Neuronal stem cell (in vitro differentiated cells): ENCODE results near the gene ZNF581.
A peak's percentile ranks its signal among the peaks of the same experiment; 100 is the strongest.

ENCODE experiments used
- DNase-seq: peaks from one replicate; pipeline ENCODE4 v3.0.0-alpha.2; 2013; ENCODE audit warnings: low spot score
- H2AFZ ChIP-seq: one replicate; pipeline ENCODE4 v1.6.1; 2013; ENCODE audit warnings: mild to moderate bottlenecking, low read length, inconsistent platforms
- H2AK5ac ChIP-seq: 2 replicates; pipeline ENCODE4 v1.6.1; 2013; ENCODE audit warnings: low read depth, mild to moderate bottlenecking, inconsistent platforms, low read length, moderate library complexity, mixed read lengths
- H2BK120ac ChIP-seq: 2 replicates; pipeline ENCODE4 v1.6.1; 2013; ENCODE audit warnings: low read depth, mild to moderate bottlenecking, inconsistent platforms, low read length, moderate library complexity, mixed read lengths
- H2BK12ac ChIP-seq: one replicate; pipeline ENCODE4 v1.6.1; 2013; ENCODE audit warnings: low read length, inconsistent platforms
- H2BK15ac ChIP-seq: 2 replicates; pipeline ENCODE4 v1.6.1; 2013; ENCODE audit warnings: mild to moderate bottlenecking, low read length, inconsistent platforms, mixed read lengths
- H2BK5ac ChIP-seq: one replicate; pipeline ENCODE4 v1.6.1; 2013; ENCODE audit warnings: inconsistent platforms, mild to moderate bottlenecking, low read length, moderate library complexity
- H3K14ac ChIP-seq: one replicate; pipeline ENCODE4 v1.6.1; 2013; ENCODE audit warnings: low read length, inconsistent platforms
- H3K18ac ChIP-seq: 2 replicates; pipeline ENCODE4 v1.6.1; 2013; ENCODE audit warnings: low read length, inconsistent platforms
- H3K23ac ChIP-seq: 2 replicates; pipeline ENCODE4 v1.6.1; 2013; ENCODE audit warnings: low read depth, mild to moderate bottlenecking, mixed read lengths, low read length, inconsistent platforms; ENCODE audit not compliant: poor library complexity
- H3K27ac ChIP-seq: replicated peaks from 3 replicates; pipeline ENCODE4 v1.5.1; 2013; ENCODE audit warnings: low read length, inconsistent platforms
- H3K27me3 ChIP-seq, 3 experiments: 2 replicates each; pipeline ENCODE4 v1.6.1; 2013; ENCODE audit warnings: low read length in 3 of 3, mild to moderate bottlenecking in 2 of 3, inconsistent platforms in 1 of 3, low read depth in 1 of 3, mixed read lengths in 1 of 3, moderate library complexity in 1 of 3; ENCODE audit not compliant: control insufficient read depth in 3 of 3, insufficient read depth in 3 of 3
- H3K36me3 ChIP-seq, 2 donors: replicated peaks in 1 of 2; 2 replicates each; pipeline ENCODE4 v1.6.1; 2013; ENCODE audit warnings: low read length in 2 of 2; ENCODE audit not compliant: control insufficient read depth in 2 of 2, insufficient read depth in 2 of 2
- H3K4ac ChIP-seq: 2 replicates; pipeline ENCODE4 v1.6.1; 2013; ENCODE audit warnings: inconsistent platforms, mild to moderate bottlenecking, low read length, moderate library complexity
- H3K4me1 ChIP-seq, 2 donors: 1 replicate in 1 of 2; 2 replicates in 1 of 2; pipeline ENCODE4 v1.6.1; 2013; ENCODE audit warnings: low read length in 2 of 2, low read depth in 1 of 2; ENCODE audit not compliant: control insufficient read depth in 2 of 2, insufficient read depth in 1 of 2
- H3K4me2 ChIP-seq: one replicate; pipeline ENCODE4 v1.6.1; 2013; ENCODE audit warnings: mild to moderate bottlenecking, low read length, inconsistent platforms; ENCODE audit not compliant: insufficient read depth, poor library complexity, severe bottlenecking
- H3K4me3 ChIP-seq, 2 donors: 2 replicates each; pipeline ENCODE4 v1.5.1; 2013; ENCODE audit warnings: low read length in 2 of 2, mild to moderate bottlenecking in 2 of 2, inconsistent platforms in 1 of 2, moderate library complexity in 1 of 2
- H3K79me1 ChIP-seq: one replicate; pipeline ENCODE4 v1.6.1; 2013; ENCODE audit warnings: low read depth, mild to moderate bottlenecking, inconsistent platforms, low read length, moderate library complexity
- H3K9ac ChIP-seq: one replicate; pipeline ENCODE4 v1.6.1; 2013; ENCODE audit warnings: mild to moderate bottlenecking, low read depth, low read length, inconsistent platforms; ENCODE audit not compliant: poor library complexity
- H3K9me3 ChIP-seq, 2 donors: replicated peaks in 1 of 2; 2 replicates each; pipeline versions ENCODE3 to v1.6.1; 2013; ENCODE audit warnings: low read length in 2 of 2, mild to moderate bottlenecking in 2 of 2, inconsistent platforms in 1 of 2, low read depth in 1 of 2, mixed read lengths in 1 of 2, moderate library complexity in 1 of 2; ENCODE audit not compliant: control insufficient read depth in 2 of 2, insufficient read depth in 1 of 2
- H4K8ac ChIP-seq: one replicate; pipeline ENCODE4 v1.6.1; 2013; ENCODE audit warnings: low read depth, mild to moderate bottlenecking, inconsistent platforms, low read length, moderate library complexity
- H4K91ac ChIP-seq: one replicate; pipeline ENCODE4 v1.6.1; 2013; ENCODE audit warnings: low read length, low read depth, mild to moderate bottlenecking, inconsistent platforms; ENCODE audit not compliant: poor library complexity
- WGBS, 2 donors: extraction: QIAGEN DNeasy Blood & Tissue Kit; methylation state at CpG; one replicate each; pipeline ENCODE4 v1.1.7; 2013; ENCODE audit warnings: missing lambda C conversion rate in 2 of 2, mixed read lengths in 1 of 2; ENCODE audit not compliant: insufficient read length in 2 of 2, insufficient replicate concordance in 1 of 2; ENCODE audit errors: extremely low coverage in 2 of 2; 5-methylcytosine and 5-hydroxymethylcytosine counted together

The ZNF581 gene

DNA sequence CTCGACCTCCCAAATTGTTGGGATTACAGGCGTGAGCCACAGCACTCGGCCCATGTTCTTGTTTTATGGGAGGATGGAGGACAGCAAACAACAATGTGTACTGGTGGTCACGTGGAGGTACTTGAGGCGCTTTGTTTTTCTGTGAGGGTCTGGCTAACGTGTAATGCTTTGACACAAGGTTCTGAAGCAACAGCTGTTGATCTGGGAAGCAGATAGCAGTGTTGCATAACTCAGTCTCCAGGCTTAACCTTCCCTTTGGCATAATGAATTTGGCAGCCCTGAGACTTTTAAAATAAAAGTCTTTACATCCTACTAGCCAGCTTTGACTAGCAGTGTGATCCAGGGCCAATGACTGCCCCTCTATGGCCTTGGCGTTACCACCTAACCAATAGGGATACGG is 9.6 kb upstream of the ZNF581 start:
- Histone ChIP-seq H3K36me3 (peaks cover 0 to 7% of the 10 kb centered on the region in 2 donors), H2AK5ac (no peak overlapping the region), H2BK15ac (no peak overlapping the region), H3K23ac (no peak overlapping the region), H3K79me1 (peaks cover 20% of the 10 kb centered on the region), H3K14ac (no peak overlapping the region), H3K9ac (no peak overlapping the region), H3K27me3 (no peaks in the 10 kb centered on the region), H3K4me3 (peak overlapping the region in 1 of 2 donors; percentile 92), H4K8ac (no peak overlapping the region), H4K91ac (no peak overlapping the region), H3K4ac (no peak overlapping the region), H3K27ac (no peak overlapping the region), H3K4me1 (peaks cover 9 to 11% of the 10 kb centered on the region in 2 donors), H3K4me2 (no peak overlapping the region), H2BK12ac (no peak overlapping the region), H2BK5ac (no peak overlapping the region), H2AFZ (peak overlapping the region; percentile 80), H3K9me3 (no peaks in the 10 kb centered on the region), H2BK120ac (no peak overlapping the region), H3K18ac (no peak overlapping the region)
- WGBS, 2 donors = no CpG with 5 or more reads among the region's 8 CpGs
- no peak for DNase-seq

DNA sequence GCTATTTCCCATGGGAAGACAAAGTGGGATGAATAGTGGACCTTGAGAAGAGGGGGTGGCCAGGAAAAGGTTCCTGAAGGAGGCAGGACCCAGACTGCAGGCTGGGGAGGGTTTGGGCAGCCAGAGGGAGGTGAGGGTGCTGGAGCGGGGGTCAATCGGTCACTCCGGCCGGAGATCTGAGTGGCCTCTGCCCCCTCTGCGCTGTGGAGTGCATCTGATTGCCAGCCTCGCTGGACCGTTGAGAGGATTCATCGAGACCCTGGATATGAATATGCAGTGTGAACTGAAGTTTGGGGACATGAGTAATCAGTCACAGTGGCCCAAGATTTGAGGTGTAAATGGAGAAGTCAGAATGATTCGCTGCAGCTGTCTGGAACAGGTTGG is 8.1 kb upstream of the ZNF581 start:
- H2AFZ ChIP-seq = peak overlapping the region; percentile 80
- peak overlapping the region; percentile 96 for H3K9ac ChIP-seq
- H3K36me3 ChIP-seq = peaks cover 0 to 7% of the 10 kb centered on the region in 2 donors
- H4K91ac ChIP-seq = peak overlapping the region; percentile 40
- H2AK5ac ChIP-seq = peak overlapping the region; percentile 97
- H3K9me3 ChIP-seq = no peaks in the 10 kb centered on the region
- peaks cover 13 to 16% of the 10 kb centered on the region in 2 donors for H3K4me1 ChIP-seq
- no peak overlapping the region for H2BK12ac ChIP-seq
- peak overlapping the region; percentile 26 for H3K27ac ChIP-seq
- H2BK5ac ChIP-seq = peak overlapping the region; percentile 95
- peak overlapping the region; percentile 85 for H3K4me2 ChIP-seq
- peak overlapping the region; percentile 15 for H3K23ac ChIP-seq
- H3K4me3 ChIP-seq = peak overlapping the region; percentile 88 to 92
- H3K27me3 ChIP-seq = no peaks in the 10 kb centered on the region
- no peak overlapping the region for H3K14ac ChIP-seq
- WGBS, 2 donors = no CpG with 5 or more reads among the region's 9 CpGs
- H3K4ac ChIP-seq = peak overlapping the region; percentile 97
- H4K8ac ChIP-seq = no peak overlapping the region
- H3K18ac ChIP-seq = peak overlapping the region; percentile 88
- DNase-seq = no peak
- H2BK15ac ChIP-seq = peak overlapping the region; percentile 20
- H2BK120ac ChIP-seq = no peak overlapping the region
- H3K79me1 ChIP-seq = peaks cover 26% of the 10 kb centered on the region

DNA sequence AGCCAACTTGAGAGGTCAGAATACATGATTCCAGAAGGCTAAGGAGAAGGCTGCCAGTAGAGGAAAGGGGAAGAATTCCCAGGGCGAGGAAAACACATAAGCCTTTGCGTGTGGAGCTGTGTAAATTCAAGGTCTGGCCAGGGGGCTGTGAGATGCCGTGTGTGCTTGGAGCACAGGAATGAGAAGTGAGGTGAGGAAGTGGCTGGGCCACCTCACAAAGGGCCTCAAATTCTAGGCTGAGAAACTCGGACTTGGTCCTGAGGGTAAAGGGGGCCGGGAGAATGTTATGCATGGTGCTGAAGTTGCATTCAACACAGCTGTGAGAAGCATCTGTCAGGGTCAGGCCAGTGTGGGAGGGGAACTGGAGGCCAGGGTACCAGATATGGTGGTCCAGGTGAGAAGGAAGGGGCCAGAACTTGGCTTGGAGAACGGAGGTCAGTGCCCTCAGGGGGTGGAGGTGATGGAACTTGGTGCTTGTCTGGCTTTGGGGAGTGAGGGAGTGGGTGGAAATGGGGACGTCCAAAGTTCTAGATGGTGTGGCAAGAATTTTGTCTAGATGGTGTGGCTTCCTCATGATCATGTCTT is 7.5 kb upstream of the ZNF581 start:
- Histone ChIP-seq H3K27me3 (no peaks in the 10 kb centered on the region), H3K23ac (no peak overlapping the region), H3K36me3 (peaks cover 0 to 7% of the 10 kb centered on the region in 2 donors), H3K9me3 (no peaks in the 10 kb centered on the region), H2BK120ac (no peak overlapping the region), H3K79me1 (peaks cover 26% of the 10 kb centered on the region), H3K27ac (no peak overlapping the region), H2BK12ac (no peak overlapping the region), H2AFZ (no peak overlapping the region), H3K4me1 (peaks cover 15 to 18% of the 10 kb centered on the region in 2 donors), H2BK5ac (no peak overlapping the region), H3K9ac (no peak overlapping the region), H3K4ac (no peak overlapping the region), H3K18ac (no peak overlapping the region), H2BK15ac (no peak overlapping the region), H4K91ac (no peak overlapping the region), H3K4me3 (peak overlapping the region; percentile 88 to 92), H3K4me2 (peak overlapping the region; percentile 85), H3K14ac (no peak overlapping the region), H4K8ac (no peak overlapping the region), H2AK5ac (no peak overlapping the region)
- no peak for DNase-seq
- no CpG with 5 or more reads among the region's 7 CpGs for WGBS, 2 donors

DNA sequence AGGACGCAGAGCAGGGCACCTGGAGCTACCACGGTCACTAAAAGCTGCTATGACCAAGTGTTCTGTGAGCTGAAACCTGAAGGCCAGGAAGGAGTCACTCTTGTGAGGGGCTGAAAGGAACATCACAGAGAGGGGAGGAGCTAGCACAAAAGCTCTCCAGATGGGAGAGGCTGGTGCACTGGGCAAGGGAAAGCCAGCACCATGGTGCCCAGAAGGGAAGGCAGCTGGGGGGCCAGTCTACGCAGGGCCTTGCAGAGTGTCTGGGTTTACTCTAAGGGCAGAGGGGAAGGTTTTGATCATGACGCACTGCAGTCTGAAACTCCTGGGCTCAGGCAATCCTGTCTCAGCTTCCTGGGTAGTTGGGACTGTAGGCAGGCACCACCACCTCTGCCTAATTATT is 6.7 kb upstream of the ZNF581 start:
- no peak overlapping the region for H4K8ac ChIP-seq

More for the DNA sequence above, 6.7 kb upstream of the ZNF581 start:
- Histone ChIP-seq H2BK5ac (no peak overlapping the region), H2BK120ac (no peak overlapping the region), H2AK5ac (no peak overlapping the region), H2AFZ (no peak overlapping the region), H2BK12ac (no peak overlapping the region), H3K14ac (no peak overlapping the region), H3K9me3 (no peaks in the 10 kb centered on the region), H2BK15ac (no peak overlapping the region), H3K4me3 (peak overlapping the region in 1 of 2 donors; percentile 92), H3K18ac (no peak overlapping the region), H3K27ac (no peak overlapping the region), H3K9ac (no peak overlapping the region), H3K4me2 (no peak overlapping the region), H3K27me3 (no peaks in the 10 kb centered on the region), H3K4me1 (peaks cover 17 to 18% of the 10 kb centered on the region in 2 donors), H3K36me3 (peaks cover 0 to 7% of the 10 kb centered on the region in 2 donors), H3K23ac (peak overlapping the region; percentile 50), H3K79me1 (peaks cover 26% of the 10 kb centered on the region), H4K91ac (no peak overlapping the region), H3K4ac (no peak overlapping the region)
- no peak for DNase-seq
- WGBS, 2 donors = no CpG with 5 or more reads among the region's 4 CpGs
